Measurements from ENCODE around the gene PRMT7. TPM values are rescaled to one million over a fixed set of nuclear protein-coding genes. Genes with fewer than 3 reads are reported as not detected.

PRMT7 gene
- total RNA-seq, 1 donor from 2014 or later = 72.2 TPM

GRCh38 chr16:68386628-68387027 is 75.8 kb downstream of the PRMT7 start:
- DNase-seq = no peak
- H3K4me1 Mint-ChIP-seq = peaks cover 10% of the 10 kb centered on the region

GRCh38 chr16:68387301-68387700 is 76.5 kb downstream of the PRMT7 start:
- intact Hi-C loops (cut with micrococcal nuclease) = no loop called here
- DNase-seq = no peak
- peaks cover 21% of the 10 kb centered on the region for H3K27me3 Mint-ChIP-seq
- H3K4me3 Mint-ChIP-seq = no peak overlapping the region
- no peaks in the 10 kb centered on the region for H3K9me3 Mint-ChIP-seq
- no peak overlapping the region for H3K27ac Mint-ChIP-seq
- peaks cover 10% of the 10 kb centered on the region for H3K4me1 Mint-ChIP-seq
- no peaks in the 10 kb centered on the region for H3K36me3 Mint-ChIP-seq (ENCODE audit: low read depth)

More at GRCh38 chr16:68386628-68387027, 75.8 kb downstream of the PRMT7 start:
- Mint-ChIP-seq H3K36me3 (ENCODE audit: low read depth) (no peaks in the 10 kb centered on the region), H3K4me3 (no peak overlapping the region), H3K9me3 (no peaks in the 10 kb centered on the region), H3K27me3 (peaks cover 24% of the 10 kb centered on the region), H3K27ac (no peak overlapping the region)
- intact Hi-C loops (cut with micrococcal nuclease) = no loop called here

- intact Hi-C loops (cut with micrococcal nuclease) = no loop called here
- Mint-ChIP-seq H3K27ac (no peak overlapping the region), H3K4me3 (no peak overlapping the region), H3K27me3 (peaks cover 19% of the 10 kb centered on the region), H3K9me3 (no peaks in the 10 kb centered on the region), H3K4me1 (peaks cover 10% of the 10 kb centered on the region), H3K36me3 (ENCODE audit: low read depth) (no peaks in the 10 kb centered on the region)
- no peak for DNase-seq
Measured at GRCh38 chr16:68388124-68388523, 77.3 kb downstream of the PRMT7 start.

- H3K4me1 Mint-ChIP-seq = peaks cover 8% of the 10 kb centered on the region
- no peak for DNase-seq
- intact Hi-C loops (cut with micrococcal nuclease) = no loop called here
- H3K4me3 Mint-ChIP-seq = no peak overlapping the region
- peaks cover 26% of the 10 kb centered on the region for H3K27me3 Mint-ChIP-seq
- H3K36me3 Mint-ChIP-seq (ENCODE audit: low read depth) = no peaks in the 10 kb centered on the region
- no peak overlapping the region for H3K27ac Mint-ChIP-seq
- H3K9me3 Mint-ChIP-seq = no peaks in the 10 kb centered on the region
Measured at GRCh38 chr16:68389006-68389405, 78.2 kb downstream of the PRMT7 start.

GRCh38 chr16:68389750-68390371 is 79.0 kb downstream of the PRMT7 start:
- Mint-ChIP-seq H3K27me3 (peaks cover 28% of the 10 kb centered on the region), H3K4me1 (peaks cover 6% of the 10 kb centered on the region), H3K4me3 (no peak overlapping the region), H3K36me3 (ENCODE audit: low read depth) (no peaks in the 10 kb centered on the region), H3K27ac (no peak overlapping the region), H3K9me3 (no peaks in the 10 kb centered on the region)
- intact Hi-C loops (cut with micrococcal nuclease) = no loop called here
- no peak for DNase-seq

- Mint-ChIP-seq H3K27me3 (peaks cover 27% of the 10 kb centered on the region), H3K36me3 (ENCODE audit: low read depth) (no peaks in the 10 kb centered on the region), H3K27ac (no peak overlapping the region), H3K4me3 (no peak overlapping the region), H3K9me3 (no peaks in the 10 kb centered on the region), H3K4me1 (peaks cover 13% of the 10 kb centered on the region)
- no peak for DNase-seq
- intact Hi-C loops (cut with micrococcal nuclease) = no loop called here
Measured at GRCh38 chr16:68393333-68393732, 82.5 kb downstream of the PRMT7 start.

- Mint-ChIP-seq H3K4me3 (no peak overlapping the region), H3K9me3 (no peaks in the 10 kb centered on the region), H3K36me3 (ENCODE audit: low read depth) (no peaks in the 10 kb centered on the region), H3K4me1 (peaks cover 9% of the 10 kb centered on the region), H3K27ac (no peak overlapping the region), H3K27me3 (peaks cover 27% of the 10 kb centered on the region)
- intact Hi-C loops (cut with micrococcal nuclease) = no loop called here
- no peak for DNase-seq
Measured at GRCh38 chr16:68395167-68395786, 84.5 kb downstream of the PRMT7 start.

GRCh38 chr16:68395815-68396214 is 85.0 kb downstream of the PRMT7 start:
- Mint-ChIP-seq H3K9me3 (no peaks in the 10 kb centered on the region), H3K4me1 (peaks cover 10% of the 10 kb centered on the region), H3K27me3 (peaks cover 27% of the 10 kb centered on the region), H3K27ac (no peak overlapping the region), H3K36me3 (ENCODE audit: low read depth) (no peaks in the 10 kb centered on the region), H3K4me3 (no peak overlapping the region)
- intact Hi-C loops (cut with micrococcal nuclease) = loop anchor here (1.0 kb wide), 1 partner anchor 114 kb away; no protein-coding TSS in a partner anchor
- DNase-seq = no peak

- Mint-ChIP-seq H3K4me3 (no peak overlapping the region), H3K27me3 (peaks cover 20% of the 10 kb centered on the region), H3K36me3 (ENCODE audit: low read depth) (no peaks in the 10 kb centered on the region), H3K9me3 (no peaks in the 10 kb centered on the region), H3K4me1 (peaks cover 16% of the 10 kb centered on the region), H3K27ac (no peak overlapping the region)
- DNase-seq = peak; percentile 87
- intact Hi-C loops (cut with micrococcal nuclease) = loop anchor here (1.0 kb wide), 1 partner anchor 114 kb away; no protein-coding TSS in a partner anchor
Measured at GRCh38 chr16:68396481-68396880, 85.7 kb downstream of the PRMT7 start.

GRCh38 chr16:68397710-68398201 is 86.9 kb downstream of the PRMT7 start:
- no peaks in the 10 kb centered on the region for H3K9me3 Mint-ChIP-seq
- H3K27me3 Mint-ChIP-seq = peaks cover 19% of the 10 kb centered on the region
- intact Hi-C loops (cut with micrococcal nuclease) = no loop called here
- H3K27ac Mint-ChIP-seq = no peak overlapping the region
- no peaks in the 10 kb centered on the region for H3K36me3 Mint-ChIP-seq (ENCODE audit: low read depth)
- peaks cover 21% of the 10 kb centered on the region for H3K4me1 Mint-ChIP-seq
- no peak overlapping the region for H3K4me3 Mint-ChIP-seq
- no peak for DNase-seq

- H3K4me1 Mint-ChIP-seq = peaks cover 21% of the 10 kb centered on the region
- H3K27me3 Mint-ChIP-seq = peaks cover 8% of the 10 kb centered on the region
- no peak for DNase-seq
- H3K27ac Mint-ChIP-seq = no peak overlapping the region
- no peak overlapping the region for H3K4me3 Mint-ChIP-seq
- intact Hi-C loops (cut with micrococcal nuclease) = no loop called here
- no peaks in the 10 kb centered on the region for H3K9me3 Mint-ChIP-seq
- H3K36me3 Mint-ChIP-seq (ENCODE audit: low read depth) = no peaks in the 10 kb centered on the region
Measured at GRCh38 chr16:68399456-68399855, 88.6 kb downstream of the PRMT7 start.

GRCh38 chr16:68400083-68400923 is 89.5 kb downstream of the PRMT7 start:
- no peak for DNase-seq
- Mint-ChIP-seq H3K36me3 (ENCODE audit: low read depth) (no peaks in the 10 kb centered on the region), H3K27ac (no peak overlapping the region), H3K9me3 (no peaks in the 10 kb centered on the region), H3K4me3 (no peak overlapping the region), H3K4me1 (peaks cover 21% of the 10 kb centered on the region), H3K27me3 (peaks cover 8% of the 10 kb centered on the region)
- intact Hi-C loops (cut with micrococcal nuclease) = no loop called here

GRCh38 chr16:68400924-68401460 is 90.2 kb downstream of the PRMT7 start:
- intact Hi-C loops (cut with micrococcal nuclease) = no loop called here
- Mint-ChIP-seq H3K9me3 (no peaks in the 10 kb centered on the region), H3K36me3 (ENCODE audit: low read depth) (no peaks in the 10 kb centered on the region), H3K27ac (no peak overlapping the region), H3K27me3 (peaks cover 12% of the 10 kb centered on the region), H3K4me1 (peaks cover 21% of the 10 kb centered on the region), H3K4me3 (no peak overlapping the region)
- peak; percentile 68 for DNase-seq

All from activated CD4-positive, alpha-beta T cell treated with anti-CD3 and anti-CD28 coated beads, Interleukin-2, amount 10 ng/mL, durations not matched to agents 24 days and 14 days (primary cell).